GM10248 (cell line): ENCODE measurements around the gene PDCD6IP.

Experiments used
- CTCF ChIA-PET: fragments of 300-600 bp; sonication (Branson Sonifier 250); formaldehyde crosslinking; extraction: SDS; loops from one replicate; lab custom pipeline; 2021; ENCODE audit warnings: antibody characterized with exemption; lab: Yijun Ruan, JAX
- POLR2A ChIA-PET: fragments of 350-650 bp; sonication (Branson Sonifier 250); formaldehyde crosslinking; extraction: SDS; loops from one replicate; lab custom pipeline; 2020; ENCODE audit warnings: antibody characterized with exemption; lab: Yijun Ruan, JAX
- DNase-seq: peaks from one replicate; pipeline ENCODE4 v3.0.0; 2012; ENCODE audit errors: extremely low spot score
- TF ChIP-seq, protein P1 (sequence below): IDR thresholded peaks from 2 replicates; pipeline ENCODE4 v1.5.1; 2012; ENCODE audit warnings: mild to moderate bottlenecking, low read depth; ENCODE audit errors: extremely low read depth, missing control alignments, control extremely low read depth

Gene PDCD6IP

DNA sequence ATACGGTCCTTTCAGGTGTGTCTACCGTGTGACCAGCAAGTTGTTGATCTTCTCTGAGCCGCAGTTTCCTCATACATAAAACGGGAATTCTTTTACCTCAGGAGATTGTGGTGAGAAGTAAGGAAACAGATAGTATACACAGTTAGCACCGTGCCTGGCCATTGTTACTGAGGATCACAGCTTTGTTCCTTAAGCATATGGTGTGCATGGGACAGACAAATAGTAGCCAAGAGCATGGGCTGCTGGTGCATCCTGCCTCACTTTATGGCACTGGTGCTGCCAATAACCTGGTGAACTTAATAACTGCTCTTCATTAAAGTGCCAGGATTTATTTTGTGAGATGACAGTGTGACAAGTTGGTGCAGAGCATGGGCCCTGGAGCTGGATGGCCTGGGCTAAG lies 86.3 kb downstream of the PDCD6IP start:
- TF ChIP-seq, protein P1, sequence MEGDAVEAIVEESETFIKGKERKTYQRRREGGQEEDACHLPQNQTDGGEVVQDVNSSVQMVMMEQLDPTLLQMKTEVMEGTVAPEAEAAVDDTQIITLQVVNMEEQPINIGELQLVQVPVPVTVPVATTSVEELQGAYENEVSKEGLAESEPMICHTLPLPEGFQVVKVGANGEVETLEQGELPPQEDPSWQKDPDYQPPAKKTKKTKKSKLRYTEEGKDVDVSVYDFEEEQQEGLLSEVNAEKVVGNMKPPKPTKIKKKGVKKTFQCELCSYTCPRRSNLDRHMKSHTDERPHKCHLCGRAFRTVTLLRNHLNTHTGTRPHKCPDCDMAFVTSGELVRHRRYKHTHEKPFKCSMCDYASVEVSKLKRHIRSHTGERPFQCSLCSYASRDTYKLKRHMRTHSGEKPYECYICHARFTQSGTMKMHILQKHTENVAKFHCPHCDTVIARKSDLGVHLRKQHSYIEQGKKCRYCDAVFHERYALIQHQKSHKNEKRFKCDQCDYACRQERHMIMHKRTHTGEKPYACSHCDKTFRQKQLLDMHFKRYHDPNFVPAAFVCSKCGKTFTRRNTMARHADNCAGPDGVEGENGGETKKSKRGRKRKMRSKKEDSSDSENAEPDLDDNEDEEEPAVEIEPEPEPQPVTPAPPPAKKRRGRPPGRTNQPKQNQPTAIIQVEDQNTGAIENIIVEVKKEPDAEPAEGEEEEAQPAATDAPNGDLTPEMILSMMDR: no peak
- no peak for DNase-seq
- ChIA-PET CTCF (interaction anchor here (1.9 to 5.6 kb wide), 7 partner anchors 8 to 799 kb away, joined by 8 to 88 read pairs (median 10); no protein-coding TSS in a partner anchor), POLR2A (no interaction called here)

DNA sequence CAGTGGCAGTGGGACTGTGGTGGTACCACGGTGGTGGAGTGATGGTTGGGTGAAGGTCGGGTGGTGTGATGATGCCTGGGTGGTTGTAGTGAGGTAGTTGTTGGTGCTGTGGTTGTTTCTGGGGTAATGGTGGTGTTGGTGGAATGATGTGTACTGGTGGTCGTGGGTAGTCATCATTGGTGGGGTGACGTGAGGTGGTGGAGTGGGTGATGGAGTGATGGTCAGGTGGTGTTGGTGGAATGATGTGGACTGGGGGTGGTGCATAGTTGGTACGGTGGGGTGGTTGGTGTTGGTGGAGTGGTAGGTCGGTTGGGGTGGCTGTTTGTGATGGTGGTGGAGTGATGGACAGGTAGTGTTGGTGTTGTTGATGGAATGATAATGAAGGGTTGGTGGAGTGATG lies 87.1 kb downstream of the PDCD6IP start:
- DNase-seq: no peak
- POLR2A ChIA-PET: no interaction called here
- CTCF ChIA-PET: interaction anchor here (3.3 to 5.6 kb wide), 3 partner anchors 11 to 799 kb away, joined by 10 to 88 read pairs (median 32); no protein-coding TSS in a partner anchor
- TF ChIP-seq, protein P1: no peak

DNA sequence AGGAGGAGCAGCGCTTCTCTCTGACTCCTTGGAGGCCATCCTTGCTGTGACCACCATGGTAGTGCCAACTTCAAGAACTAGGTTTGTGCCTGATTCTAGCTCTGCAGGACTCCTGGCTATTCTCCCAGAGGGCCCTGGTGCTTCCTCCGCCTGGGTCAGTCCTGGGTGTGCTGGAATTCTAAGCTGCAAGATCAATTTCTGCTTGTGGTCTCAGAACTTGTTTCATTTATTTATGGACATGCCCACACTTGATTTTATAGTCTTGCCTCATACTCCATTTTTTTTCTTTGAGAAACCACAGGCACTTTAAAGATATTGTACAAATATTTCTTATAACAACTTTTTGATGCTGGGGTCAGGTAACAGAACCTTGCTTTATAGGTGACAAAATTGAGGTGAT lies 87.6 kb downstream of the PDCD6IP start:
- ChIA-PET POLR2A (no interaction called here), CTCF (interaction anchor here (5.6 kb wide), 1 partner anchor 798 kb away, joined by 88 read pairs; no protein-coding TSS in a partner anchor)
- no peak for DNase-seq
- TF ChIP-seq, protein P1: no peak

DNA sequence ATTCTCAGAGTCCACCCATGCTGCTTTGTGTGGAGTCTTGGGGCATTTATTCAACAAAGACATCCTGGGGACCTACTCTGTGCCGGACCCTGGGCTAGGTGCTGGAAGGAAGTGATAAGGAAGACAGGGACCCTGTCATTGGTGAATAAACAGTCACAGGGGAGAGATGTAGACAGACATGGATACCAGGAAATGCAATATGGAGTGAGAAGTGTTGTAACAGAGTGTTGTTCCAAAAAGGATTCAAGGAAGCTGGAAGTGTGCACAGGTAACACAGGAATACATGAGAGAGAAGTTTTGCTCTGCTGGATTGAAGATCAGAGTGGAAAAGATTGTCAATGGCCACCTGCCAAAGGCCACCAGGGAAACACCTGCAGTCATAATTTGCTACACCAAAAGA lies 89.0 kb downstream of the PDCD6IP start:
- DNase-seq: no peak
- CTCF ChIA-PET: interaction anchor here (0.9 to 5.6 kb wide), 3 partner anchors 13 to 797 kb away, joined by 3 to 88 read pairs (median 3); no protein-coding TSS in a partner anchor
- TF ChIP-seq, protein P1: no peak
- POLR2A ChIA-PET: no interaction called here

DNA sequence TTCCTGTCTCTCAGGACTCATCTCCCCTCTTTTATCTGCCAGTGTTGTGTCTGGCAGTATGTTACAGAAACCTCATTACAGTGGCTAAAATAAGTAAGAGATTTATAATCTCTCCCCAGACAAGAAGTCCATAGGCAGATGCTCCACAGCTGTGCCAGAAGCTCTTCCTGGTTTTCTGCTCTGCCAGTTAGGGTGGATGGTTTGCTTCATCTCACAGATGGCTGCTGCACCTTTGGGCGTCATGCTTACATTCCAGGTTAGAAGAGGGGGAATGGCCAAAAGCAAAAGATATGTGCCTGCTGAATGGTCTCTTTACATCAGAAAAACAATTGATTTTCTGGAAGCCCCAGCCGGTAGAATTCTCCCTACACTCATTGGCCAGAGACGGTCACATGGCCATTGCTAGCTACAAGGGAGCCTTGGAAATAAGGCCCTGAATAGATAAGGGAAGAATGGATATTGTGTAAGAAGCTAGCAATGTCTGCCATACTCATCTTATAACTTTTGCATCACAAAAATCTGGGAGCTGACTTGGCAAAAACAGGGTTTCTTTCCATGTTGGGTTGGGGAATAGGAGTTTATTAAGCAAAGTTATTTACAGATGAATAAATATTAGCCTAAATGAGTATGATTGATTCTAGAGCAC lies 91.1 kb downstream of the PDCD6IP start:
- DNase-seq: no peak
- POLR2A ChIA-PET: no interaction called here
- TF ChIP-seq, protein P1: no peak
- CTCF ChIA-PET: no interaction called here

DNA sequence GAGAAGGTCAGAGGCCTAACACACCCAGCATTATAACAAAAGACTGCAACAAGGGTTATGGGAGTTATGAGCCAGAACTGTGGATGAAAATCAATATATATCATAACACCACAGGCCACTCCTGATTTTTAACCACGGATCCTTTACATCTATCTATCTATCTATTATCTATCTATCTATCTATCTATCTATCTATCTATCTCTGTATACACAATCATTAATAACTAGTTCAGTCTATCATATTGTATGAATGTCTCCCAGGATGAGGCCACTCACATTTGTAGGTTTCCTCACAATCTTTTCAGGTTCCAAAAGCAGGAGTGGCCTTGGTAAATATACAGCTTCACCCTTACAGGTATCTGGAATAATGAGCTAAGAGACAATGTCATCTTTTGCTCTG lies 94.2 kb downstream of the PDCD6IP start:
- POLR2A ChIA-PET: no interaction called here
- DNase-seq: no peak
- CTCF ChIA-PET: interaction anchor here (1.8 kb wide), 1 partner anchor 9 kb away, joined by 8 read pairs; no protein-coding TSS in a partner anchor
- TF ChIP-seq, protein P1: no peak
